T follicular helper cell (primary cell): ENCODE measurements around the gene ARHGAP23.

Experiments
- DNase-seq: peaks from one replicate; pipeline ENCODE4 v3.0.0-alpha.2; 2020; ENCODE audit warnings: low read depth

ARHGAP23 gene

DNA sequence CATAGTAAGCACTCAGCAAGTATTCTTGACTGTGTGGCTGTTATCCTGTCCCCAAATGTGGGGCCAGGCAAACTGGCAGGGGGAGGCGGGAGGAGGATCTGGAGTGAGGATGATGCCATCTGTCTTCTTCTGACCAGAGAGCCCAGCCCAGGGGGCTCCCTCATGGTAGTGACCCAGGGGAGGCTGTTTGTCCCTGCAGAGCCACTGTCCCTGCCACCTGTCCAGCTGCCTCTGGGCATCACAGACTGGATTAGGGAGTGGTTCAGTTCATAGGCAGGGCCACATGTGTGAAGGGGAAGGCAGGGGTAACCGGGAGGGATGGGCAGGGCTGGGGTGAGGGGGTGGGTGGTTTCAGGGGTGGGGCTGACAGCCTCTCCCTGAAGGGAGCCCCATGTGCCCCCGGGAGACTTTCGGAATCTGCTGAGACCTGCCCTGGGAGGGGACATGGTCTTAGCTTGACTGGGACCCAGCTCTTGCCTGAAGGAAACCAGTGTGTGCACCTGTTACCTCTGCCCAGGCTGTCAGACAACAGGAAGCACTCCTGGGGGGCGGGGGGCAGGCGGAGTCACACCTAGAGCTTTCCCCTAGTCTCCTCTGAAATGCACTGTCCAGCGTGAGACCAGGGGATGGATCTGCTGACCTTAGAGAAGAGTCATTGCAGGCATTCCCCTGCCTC, 15.2 kb downstream of the ARHGAP23 start:
- DNase-seq: no peak

DNA sequence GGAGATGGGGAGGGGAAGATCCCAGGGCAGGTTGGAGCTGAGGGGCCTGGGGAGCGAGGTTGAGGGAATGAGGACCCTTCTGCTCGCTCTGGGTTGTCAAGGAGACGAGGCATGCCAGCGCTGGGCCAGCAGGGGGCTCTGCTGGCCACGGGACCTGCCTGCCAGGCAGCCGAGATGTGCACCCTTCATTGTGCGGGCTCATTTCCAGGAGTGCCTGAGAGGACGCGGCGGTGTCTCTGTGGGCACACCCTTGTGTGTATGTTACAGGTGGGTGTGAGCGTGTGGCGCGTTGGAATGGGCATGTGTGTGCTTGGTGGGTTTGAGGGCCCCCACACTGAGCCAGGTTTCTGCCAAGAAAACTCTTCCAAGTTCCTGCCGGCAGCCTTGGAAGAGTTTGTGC, 15.9 kb downstream of the ARHGAP23 start:
- peak; percentile 41 for DNase-seq

DNA sequence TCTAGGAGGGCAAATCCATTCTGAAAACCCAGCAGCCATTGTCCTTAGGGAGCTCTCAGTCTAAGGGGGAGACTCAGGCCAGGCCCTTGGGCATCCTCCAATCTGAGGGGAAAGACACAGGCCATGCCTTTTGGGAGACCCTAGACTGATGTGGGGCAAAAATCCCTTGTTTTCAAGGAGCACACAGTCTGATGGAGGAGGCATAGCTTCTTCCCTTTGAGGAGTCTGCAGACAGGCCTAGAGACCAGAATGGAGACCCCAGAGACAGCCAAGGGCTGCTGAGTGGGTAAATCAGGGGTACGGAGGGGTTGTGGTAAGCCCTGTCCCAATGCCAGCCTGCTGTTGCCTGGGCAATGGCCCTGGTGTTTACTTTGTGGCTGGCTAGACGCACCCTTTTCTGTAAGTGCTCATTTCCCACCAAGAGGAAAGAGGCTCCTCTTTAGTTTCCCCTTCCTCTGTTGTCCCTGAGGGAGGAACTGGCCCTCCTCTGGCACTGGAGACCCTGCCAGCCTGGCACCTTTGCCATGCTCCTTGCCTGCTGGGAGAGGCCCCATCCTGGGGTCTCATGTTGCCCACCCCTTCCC, 19.3 kb downstream of the ARHGAP23 start:
- no peak for DNase-seq

DNA sequence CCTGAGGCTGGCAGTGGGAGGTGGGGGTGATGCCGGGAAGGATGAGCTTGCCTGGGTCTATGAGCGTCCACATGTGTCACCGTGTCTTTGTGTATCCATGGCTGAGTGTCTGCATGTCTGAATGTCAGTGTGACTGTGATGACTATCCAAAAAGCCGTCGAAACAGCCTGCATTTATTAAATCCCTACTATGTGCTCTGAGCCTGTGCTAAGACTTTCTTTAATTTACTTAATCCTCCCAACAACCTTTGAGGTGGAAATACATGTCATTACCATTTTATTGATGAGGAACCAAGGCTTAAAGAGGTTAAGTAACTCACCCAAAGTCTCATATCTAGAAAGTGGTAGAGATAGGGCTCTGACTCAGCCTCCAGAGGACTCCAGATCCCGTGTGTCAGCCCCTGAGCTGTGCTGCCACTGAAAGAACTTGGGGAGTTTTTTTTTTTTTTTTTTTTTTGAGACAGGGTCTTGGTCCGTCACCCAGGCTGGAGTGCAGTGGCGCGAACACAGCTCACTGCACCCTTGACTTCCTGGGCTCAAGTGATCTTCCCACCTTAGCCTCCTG, 20.0 kb downstream of the ARHGAP23 start:
- DNase-seq: no peak

DNA sequence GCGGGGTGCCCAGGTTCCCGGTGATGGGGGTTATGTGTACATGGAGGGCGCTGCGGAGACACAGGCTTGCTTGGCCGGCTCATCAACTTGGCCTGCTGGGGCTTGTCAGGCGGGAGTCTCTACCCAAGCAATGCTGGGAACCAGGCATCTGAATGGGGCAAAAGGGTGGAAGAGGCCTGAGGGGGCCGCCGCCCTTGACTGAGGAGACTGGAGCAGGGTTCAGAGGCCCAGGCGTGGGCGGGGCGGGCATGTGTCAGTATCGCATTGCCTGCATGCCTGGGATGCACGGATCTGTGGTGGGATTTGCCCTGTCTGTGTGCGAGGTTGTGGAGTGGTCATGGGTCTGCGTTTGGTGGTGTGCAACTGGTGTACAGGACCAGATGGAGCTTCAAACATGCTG, 21.1 kb downstream of the ARHGAP23 start:
- DNase-seq: no peak

DNA sequence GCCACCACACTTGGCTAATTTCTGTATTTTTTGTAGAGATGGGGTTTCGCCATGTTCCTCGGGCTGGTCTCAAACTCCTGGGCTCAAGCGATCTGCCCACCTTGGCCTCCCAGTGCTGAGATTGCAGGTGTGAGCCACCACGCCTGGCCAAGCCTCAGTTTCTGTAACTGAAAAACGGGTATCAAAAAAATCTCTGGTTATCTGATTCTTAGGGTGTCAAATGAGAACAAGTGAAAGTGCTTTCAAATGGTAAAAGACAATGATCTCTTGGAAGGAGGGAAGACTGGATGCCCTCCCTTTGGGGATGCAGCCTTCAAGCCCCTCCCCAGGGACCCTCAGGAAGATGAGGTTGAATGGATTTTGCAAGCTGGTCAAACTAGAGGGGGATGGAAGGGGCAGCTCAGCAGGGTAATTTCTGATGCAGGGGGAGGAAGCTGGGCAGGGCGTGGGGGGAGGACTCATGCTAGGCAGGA, 22.3 kb downstream of the ARHGAP23 start:
- DNase-seq: no peak

DNA sequence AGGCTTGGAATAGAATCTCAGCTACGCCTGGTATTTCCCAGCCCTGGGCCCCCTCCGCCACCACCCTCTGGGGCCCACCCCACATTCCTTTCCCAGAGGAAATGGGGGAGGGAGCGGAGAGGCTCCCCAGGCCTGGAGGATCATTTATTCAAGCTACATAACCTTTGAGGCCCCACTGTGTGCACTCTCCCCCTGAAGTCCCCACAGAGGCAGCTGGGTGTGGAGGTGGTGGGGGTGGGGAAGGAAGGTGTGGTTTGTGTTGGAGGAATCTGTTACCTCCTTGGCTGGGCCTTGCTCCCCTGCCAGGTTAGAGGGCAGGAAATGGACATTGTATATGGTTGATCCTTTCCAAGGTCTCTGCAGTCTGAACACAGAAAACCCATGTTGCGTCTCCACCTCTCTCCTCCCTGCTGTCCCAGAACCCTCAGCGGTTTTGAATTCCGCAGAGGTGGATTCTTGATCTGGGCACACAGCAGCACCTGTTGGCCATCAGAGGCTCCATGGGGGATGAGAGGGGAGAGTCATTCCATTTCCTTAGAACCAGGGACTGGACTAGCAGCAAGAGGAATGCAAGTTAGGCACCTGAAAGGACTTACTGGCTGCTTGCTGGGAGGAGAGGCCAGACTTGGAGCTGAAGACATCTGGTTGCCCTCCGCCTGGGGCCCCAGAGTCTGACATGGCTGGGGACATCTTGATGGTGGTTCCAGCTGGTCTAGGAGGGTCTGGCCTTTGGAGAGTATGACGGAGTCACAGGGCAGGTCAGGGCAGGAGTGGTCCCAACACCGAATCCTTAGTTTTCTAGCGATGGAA, 23.0 kb downstream of the ARHGAP23 start:
- DNase-seq: no peak

DNA sequence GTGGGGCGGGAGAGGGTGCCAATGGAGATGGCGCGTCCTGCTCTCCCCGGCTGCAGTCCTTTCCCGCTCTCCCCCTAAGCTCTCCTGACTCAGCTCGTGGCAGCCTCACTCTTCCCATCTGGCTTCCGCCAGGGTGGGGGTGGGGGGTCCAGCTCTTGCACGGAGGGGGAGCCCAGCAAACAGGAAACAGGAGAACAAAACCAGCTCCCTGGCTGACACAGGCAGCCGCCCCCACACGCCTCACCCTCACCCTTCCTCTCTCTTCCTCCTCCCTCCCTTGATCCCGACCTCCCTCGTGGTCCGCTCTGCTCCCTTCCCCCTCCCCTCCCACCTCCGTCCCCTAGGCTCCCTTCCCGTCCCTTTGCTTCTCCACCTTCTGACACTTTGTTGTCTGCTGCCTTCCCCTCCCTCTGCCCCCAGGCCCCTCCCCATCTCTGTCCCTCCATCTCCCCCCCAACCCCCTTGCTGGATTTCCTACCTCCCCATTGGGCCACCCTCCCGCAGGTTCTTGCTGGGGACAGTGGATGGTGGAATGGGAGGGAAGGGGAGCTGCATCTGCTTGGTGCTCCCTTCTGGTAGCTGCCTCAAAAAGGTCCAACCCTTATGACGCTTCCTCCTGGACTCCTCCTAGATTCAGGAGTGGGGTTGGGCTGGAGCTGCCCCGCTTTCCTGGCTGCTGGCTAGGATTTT, 23.7 kb downstream of the ARHGAP23 start:
- DNase-seq: no peak

DNA sequence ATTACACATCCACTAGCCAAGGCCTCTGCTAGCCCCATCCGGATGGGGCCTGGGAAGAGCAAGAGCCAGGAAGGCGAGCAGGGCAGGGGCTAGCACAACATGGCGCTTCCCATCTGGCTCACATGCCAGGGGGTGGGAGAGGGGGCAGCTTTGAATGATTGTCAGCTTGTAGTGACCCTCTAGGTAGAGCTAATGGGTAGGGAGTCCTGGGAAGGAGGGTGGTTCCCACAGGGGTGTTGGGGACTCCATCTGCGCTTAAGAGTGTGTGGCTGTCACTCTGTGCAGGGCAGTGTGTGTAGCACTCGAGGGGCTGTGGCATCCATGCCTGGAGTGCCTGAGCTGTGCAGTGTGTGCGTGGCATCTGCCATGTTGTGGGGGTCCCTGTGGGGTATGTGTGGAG, 24.5 kb downstream of the ARHGAP23 start:
- DNase-seq: no peak

DNA sequence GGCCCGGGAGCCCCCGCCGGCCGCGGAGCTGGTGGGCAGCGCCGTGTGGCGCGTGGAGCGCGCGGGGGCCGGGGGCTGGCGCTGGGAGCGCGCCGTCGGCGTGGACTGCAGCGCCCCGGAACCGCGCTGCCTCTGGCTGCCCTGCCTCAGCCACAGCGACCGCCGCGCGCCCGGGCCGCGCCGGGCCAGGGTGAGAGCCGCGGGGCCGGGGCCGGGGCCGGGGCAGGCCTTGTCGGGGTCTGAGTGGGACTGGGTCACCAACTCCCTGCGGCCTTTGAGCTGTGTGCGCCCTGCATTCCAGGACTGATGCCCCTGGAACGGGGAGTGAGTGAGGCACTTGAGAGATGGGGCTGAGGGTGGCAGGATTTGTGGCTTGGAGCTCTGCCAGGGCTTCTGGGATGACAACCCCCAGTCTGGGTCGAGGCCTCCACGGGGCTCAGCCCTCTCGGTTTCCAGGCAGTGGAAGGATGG, 25.7 kb downstream of the ARHGAP23 start:
- no peak for DNase-seq

DNA sequence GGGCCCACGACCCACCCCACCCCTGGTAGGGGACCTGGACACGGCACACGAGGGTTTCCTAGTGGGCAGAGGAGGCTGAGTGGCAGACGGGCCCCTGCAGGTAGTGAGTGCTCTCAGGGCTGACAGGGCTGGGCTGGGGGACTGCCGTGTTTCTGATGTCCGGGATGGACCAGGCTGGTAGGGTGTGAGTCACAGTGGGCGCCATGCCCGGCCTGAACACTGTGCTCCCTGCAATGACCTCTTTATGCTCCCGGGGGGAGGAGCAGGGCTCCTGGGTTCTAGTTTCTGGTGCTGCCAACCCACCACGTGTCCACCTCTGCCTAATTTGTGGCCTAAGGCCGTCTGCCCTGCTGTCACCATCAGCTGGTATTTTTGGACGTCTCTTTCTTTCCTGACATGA, 26.3 kb downstream of the ARHGAP23 start:
- DNase-seq: no peak

DNA sequence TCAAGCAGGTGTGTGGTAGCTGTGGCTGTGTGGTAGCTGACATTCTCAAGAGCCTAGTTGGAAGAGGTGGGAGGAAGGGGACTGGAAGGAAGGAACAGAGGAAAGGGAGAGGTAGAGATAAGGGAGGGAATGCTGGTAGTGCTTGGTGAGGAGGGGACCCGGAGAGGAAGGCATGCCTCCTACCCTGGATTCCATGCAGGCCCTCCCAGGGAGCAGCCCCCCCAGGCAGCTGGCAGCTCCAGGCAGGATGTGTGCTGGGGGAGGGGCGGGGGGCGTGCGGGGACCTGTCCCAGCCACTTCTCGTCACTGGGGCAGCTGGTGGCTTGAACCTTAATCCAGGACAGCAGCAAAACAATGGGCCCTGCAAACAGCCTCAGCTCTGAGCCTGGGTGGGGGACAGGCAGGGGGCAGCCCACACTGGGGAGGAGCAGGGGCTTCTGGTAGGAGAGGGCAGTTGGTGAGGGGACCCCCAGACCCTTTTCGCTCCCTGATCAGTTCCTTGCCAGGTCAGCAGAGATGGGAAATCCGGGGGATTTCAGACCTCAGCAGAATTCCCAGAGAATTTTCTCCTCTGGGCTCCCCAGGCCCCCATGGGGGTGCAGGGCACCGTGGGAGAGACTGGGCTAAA, 27.1 kb downstream of the ARHGAP23 start:
- DNase-seq: no peak

DNA sequence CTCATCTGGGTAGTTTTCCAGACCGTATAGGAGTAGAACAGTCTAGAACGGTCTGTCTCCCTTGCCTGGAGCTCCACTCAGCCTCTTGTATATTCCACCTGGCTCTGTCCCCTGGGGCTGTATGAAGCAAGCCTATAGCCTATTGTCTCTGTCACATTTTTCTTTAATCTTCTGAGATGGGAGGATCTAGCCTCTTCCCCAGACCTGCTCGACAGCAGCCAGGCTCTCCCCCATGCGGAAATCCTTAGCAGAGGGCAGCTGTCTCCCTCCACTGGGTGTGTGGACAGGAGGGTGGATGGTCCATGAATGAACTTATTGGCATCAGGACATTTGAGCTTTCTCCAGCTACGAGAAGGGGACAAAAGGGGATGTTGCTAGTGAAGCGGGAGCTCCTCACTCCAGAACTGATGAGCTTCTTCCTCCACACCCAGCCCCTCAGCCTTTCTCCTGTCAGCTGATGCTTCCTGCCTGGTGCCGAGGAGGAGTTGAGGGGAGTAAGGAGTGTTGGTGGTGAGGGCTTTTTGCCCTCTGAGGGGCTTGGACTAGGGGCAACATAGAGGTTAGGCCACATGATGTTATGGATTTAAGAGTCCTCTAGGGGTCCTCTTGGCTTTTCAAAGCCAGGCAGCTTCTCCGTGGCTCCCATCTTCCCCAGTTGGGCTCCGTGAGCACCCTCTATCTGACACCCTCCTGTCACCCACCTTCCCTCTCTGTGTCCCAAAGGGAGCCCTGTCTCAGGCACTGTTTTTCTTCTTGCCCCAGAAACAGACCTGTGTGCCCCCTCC, 28.0 kb downstream of the ARHGAP23 start:
- DNase-seq: no peak

DNA sequence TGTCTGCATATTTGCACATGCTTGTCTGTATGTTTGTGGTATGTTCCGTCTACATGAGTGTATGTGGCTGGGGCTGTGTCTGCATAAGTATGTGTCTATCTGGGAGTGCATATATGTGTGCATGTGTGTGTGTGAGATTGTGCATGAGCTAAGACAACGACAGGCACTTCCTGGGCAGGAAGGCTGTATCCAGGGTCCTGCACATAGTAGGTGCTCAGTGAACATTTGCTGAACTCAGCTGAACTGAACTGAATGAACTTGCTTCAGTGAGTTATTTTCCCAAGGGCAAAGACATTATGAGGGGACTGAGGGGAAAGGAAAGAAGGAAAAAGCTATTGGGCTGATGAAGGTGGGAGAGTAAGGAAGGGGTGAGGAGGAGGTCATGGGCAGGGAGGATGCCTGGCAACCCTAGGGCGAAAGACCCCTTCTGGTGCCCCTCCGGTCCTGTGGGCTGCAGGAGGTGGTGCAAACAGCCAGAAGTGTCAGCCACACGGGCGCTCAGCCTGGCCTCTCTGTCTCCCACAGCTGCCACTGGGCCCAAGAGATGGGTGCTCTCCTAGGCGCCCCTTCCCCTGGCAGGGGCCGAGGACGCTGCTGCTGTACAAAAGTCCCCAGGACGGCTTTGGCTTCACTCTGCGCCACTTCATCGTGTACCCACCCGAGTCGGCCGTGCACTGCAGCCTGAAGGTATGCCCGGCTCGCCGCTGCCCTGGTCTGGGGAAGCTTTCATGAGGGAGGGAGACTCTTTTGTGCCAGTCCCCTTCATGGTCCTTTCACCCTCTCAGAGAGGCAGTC, 29.5 kb downstream of the ARHGAP23 start:
- DNase-seq: no peak

DNA sequence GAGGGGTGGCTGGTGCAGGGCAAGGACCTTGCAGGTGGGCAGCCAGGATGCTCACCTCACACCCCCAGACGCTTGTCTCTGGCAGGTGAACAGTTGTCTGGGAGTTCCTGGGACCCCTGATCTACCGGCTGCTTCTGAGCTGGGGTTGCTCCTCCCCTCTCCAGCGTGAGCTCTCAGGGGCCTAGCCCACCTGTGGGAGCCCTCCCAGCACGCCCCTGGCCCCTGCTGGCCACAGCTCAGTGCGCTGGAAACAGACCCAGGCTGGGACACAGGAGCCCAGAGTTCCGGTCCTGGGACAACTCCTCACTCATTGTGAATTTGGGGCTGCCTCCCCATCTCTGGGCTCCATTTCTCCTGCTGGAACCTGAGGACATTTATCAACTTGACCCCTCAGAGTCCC, 30.3 kb downstream of the ARHGAP23 start:
- no peak for DNase-seq

DNA sequence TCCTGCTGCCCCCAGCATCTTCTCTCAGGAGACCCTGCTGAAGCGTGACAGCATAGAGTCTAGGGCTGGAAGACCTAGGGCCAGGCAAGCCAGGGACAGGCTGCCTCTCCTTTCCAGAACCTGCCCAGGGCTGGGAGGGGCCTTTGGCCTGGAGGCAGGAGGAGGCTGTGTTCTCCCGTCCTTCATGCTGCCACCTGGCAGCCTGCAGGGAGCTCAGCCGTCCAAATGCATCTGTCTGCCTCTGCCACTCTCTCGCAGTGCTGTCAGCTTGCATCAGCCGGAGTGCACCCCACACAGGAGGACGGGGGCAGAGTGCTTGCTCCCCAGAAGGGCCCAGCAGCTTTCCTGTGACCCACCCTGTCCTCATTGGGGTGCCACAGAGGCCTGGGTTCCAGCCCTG, 31.3 kb downstream of the ARHGAP23 start:
- DNase-seq: no peak

DNA sequence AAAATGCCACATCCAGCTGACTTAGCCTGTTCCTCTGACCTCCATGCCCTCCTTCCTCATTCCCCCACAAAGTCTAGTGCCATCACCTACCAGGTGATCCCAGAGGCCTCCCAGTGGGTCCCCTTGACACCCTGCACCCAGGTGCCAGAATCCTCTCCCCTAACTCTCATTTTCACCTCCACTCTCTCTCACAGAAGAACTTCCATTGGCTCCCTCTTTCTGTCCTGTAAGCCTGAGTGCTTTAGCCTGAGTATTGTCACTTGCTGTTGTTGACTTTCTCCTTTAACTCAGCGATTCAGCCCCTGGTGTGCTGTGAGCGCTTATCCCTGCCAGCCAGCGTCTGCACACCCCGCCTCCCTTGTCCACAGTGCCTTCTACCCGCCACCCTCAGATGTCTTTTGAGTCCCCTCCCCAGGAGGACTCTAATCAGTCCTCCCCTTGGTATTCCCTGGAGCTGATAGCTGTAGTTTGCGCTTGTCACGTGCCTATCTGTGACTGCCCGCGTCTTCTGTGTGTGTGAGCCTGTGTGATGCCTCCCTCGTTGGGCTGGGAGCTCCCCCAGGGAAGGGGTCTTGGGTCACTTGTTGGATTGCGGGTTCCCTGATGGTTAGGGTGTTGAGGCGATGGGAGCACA, 31.9 kb downstream of the ARHGAP23 start:
- DNase-seq: no peak

DNA sequence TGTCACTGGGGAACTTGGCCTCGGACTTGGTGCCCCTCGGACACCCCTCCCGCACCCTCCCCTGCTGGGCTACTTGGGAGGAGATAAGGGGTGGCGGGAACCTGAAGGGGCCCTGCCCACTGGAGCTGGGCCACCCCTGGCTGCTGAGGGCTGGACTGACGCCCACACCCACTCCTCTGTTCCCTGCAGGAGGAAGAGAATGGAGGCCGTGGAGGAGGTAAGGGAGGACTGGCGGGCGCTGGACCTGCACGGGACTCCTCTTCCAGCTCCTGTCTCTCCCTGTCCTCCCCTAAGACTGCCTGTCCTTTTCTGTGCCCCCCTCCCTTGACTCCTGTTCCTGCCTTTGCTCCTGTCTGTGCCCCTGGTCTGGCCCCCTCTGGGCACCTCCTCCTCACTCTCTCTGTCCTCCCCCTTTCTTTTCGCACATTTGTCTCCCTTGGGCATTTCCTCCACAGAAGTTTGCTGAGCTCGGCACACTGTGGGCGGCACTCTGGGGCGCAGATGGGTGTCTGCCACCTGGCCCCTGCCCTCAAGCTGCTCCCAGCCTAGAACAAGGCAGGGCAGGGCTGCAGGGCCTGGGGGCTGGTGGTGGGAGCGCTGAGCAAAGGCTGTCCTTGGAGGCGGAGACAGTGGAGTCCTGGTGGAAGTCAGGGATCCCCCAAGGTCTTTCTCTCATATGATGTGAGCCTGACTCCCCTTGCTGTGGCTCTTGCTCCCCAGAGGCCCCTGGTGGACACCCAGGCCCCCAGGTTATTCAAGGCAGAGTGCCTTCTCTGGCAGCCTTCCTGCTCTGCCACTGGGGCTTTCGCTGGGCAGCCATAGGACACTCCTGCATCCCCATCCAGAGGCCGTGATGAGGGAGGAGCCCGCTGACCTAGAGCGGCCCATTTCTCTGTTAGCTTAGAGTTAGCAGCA, 32.7 kb downstream of the ARHGAP23 start:
- no peak for DNase-seq
